Gastroesophageal sphincter (tissue), 4 donors: ENCODE data around the gene PNMA8B. TPM values are rescaled to one million over a fixed set of nuclear protein-coding genes. Genes with fewer than 3 reads are reported as not detected.

Source experiments
- ATAC-seq: fragments of 150-250 bp; one replicate; pipeline ENCODE4 v1.9.1; 2016; ENCODE audit warnings: mild to moderate bottlenecking, moderate library complexity
- H3K27ac ChIP-seq, 4 donors: fragments of 200-600 bp; sonication (generic) in 3 of 4; 1 replicate in 3 of 4; 2 replicates in 1 of 4; pipeline ENCODE4 v1.5.1; 2016 to 2019
- H3K27me3 ChIP-seq: fragments of 200-600 bp; sonication (generic); one replicate; pipeline ENCODE4 v1.5.1; 2019
- H3K36me3 ChIP-seq, 2 donors: fragments of 200-600 bp; sonication (generic); one replicate each; pipeline ENCODE4 v1.5.1; 2019; ENCODE audit warnings: control low read depth in 1 of 2
- H3K4me1 ChIP-seq, 3 donors: fragments of 200-600 bp; sonication (generic); 1 replicate in 2 of 3; 2 replicates in 1 of 3; pipeline ENCODE4 v1.5.1; 2016 to 2019; ENCODE audit warnings: control low read depth in 2 of 3
- H3K4me3 ChIP-seq, 2 donors: fragments of 200-600 bp; sonication (generic); one replicate each; pipeline ENCODE4 v1.5.1; 2019; ENCODE audit warnings: mild to moderate bottlenecking in 1 of 2, moderate library complexity in 1 of 2
- H3K9me3 ChIP-seq, 3 donors: fragments of 200-600 bp; sonication (generic); one replicate each; pipeline ENCODE4 v1.5.1; 2017 to 2019; ENCODE audit warnings: control low read depth in 2 of 3
- CTCF ChIP-seq, 4 experiments: fragments of 200-600 bp in 2 of 4; fragments of 450-650 bp in 2 of 4; sonication (generic) in 1 of 4; IDR thresholded peaks; one replicate each; pipeline ENCODE4 v1.5.1; 2017 to 2019; ENCODE audit warnings: antibody characterized with exemption in 4 of 4, mild to moderate bottlenecking in 2 of 4, moderate library complexity in 2 of 4
- EP300 ChIP-seq: sonication (generic); formaldehyde crosslinking; IDR thresholded peaks from one replicate; pipeline ENCODE4 v1.6.1; 2017; ENCODE audit warnings: antibody characterized with exemption, mild to moderate bottlenecking
- POLR2A ChIP-seq, 2 donors: fragments of 450-650 bp; IDR thresholded peaks; one replicate each; pipeline ENCODE4 v1.6.1; 2017; ENCODE audit warnings: antibody characterized with exemption in 2 of 2, mild to moderate bottlenecking in 2 of 2, moderate library complexity in 1 of 2
- POLR2AphosphoS5 ChIP-seq: sonication (generic); formaldehyde crosslinking; IDR thresholded peaks from one replicate; pipeline ENCODE4 v1.6.1; 2017; ENCODE audit warnings: antibody characterized with exemption
- WGBS, 2 donors: methylation state at CpG; one replicate each; pipeline ENCODE4 v1.1.5; 2018; ENCODE audit warnings: low coverage in 1 of 2; 5-methylcytosine and 5-hydroxymethylcytosine counted together
- total RNA-seq, 4 donors: library from RNA; depleted of rRNA; stranded (reverse); fragments of >200 nt; gene quantifications; one replicate each; pipeline ENCODE4 v1.1.0, GENCODE V29; 2016

Gene PNMA8B
- total RNA-seq, 4 donors from 2014 or later: 1.2 to 3.4 (median 1.6) TPM

- no peak for TF ChIP-seq EP300
- TF ChIP-seq POLR2AphosphoS5: no peak
- no peak for TF ChIP-seq POLR2A (IDR thresholded peaks at IDR 0.05)
- TF ChIP-seq CTCF (IDR thresholded peaks at IDR 0.05): no peak
- Histone ChIP-seq H3K27me3 (peaks cover 79% of the 10 kb centered on the region), H3K9me3 (no peaks in the 10 kb centered on the region), H3K36me3 (no peaks in the 10 kb centered on the region), H3K4me3 (peak overlapping the region; percentile 20 to 57), H3K4me1 (peaks cover 0 to 61% (median 14%) of the 10 kb centered on the region in 3 donors), H3K27ac (peak overlapping the region in 2 of 4 donors; percentile 55 to 72)
- 40 to 65% methylated on average over 2 to 3 of the region's 17 CpGs for WGBS, 2 donors
- ATAC-seq: no peak
These were observed 2.8 kb downstream of the PNMA8B start for GRCh38 chr19:46492841-46493235.

GRCh38 chr19:46491975-46492682 is 3.5 kb downstream of the PNMA8B start:
- H3K9me3 ChIP-seq: no peaks in the 10 kb centered on the region
- ATAC-seq: no peak
- H3K36me3 ChIP-seq: no peaks in the 10 kb centered on the region
- H3K27ac ChIP-seq: peak overlapping the region in 1 of 4 donors; percentile 72
- WGBS, 2 donors: 66% methylated on average over 5 of the region's 18 CpGs; no CpG with 5 or more reads in 1 of the 2 donors
- H3K27me3 ChIP-seq: peaks cover 87% of the 10 kb centered on the region
- H3K4me3 ChIP-seq: no peak overlapping the region
- peaks cover 0 to 68% (median 20%) of the 10 kb centered on the region in 3 donors for H3K4me1 ChIP-seq
- no peak for TF ChIP-seq CTCF (IDR thresholded peaks at IDR 0.05)
- no peak for TF ChIP-seq POLR2AphosphoS5
- no peak for TF ChIP-seq POLR2A (IDR thresholded peaks at IDR 0.05)
- TF ChIP-seq EP300: no peak

- peaks cover 0 to 68% (median 20%) of the 10 kb centered on the region in 3 donors for H3K4me1 ChIP-seq
- no peak for TF ChIP-seq CTCF (IDR thresholded peaks at IDR 0.05)
- TF ChIP-seq POLR2AphosphoS5: no peak
- no peak for TF ChIP-seq EP300
- ATAC-seq: no peak
- peaks cover 91% of the 10 kb centered on the region for H3K27me3 ChIP-seq
- WGBS, 2 donors: 76 to 100% methylated on average over 1 to 6 of the region's 9 CpGs
- H3K9me3 ChIP-seq: no peaks in the 10 kb centered on the region
- no peaks in the 10 kb centered on the region for H3K36me3 ChIP-seq
- H3K27ac ChIP-seq: no peak overlapping the region
- H3K4me3 ChIP-seq: no peak overlapping the region
These were observed 4.9 kb downstream of the PNMA8B start for GRCh38 chr19:46490774-46491173.

- peak overlapping the region in 1 of 2 donors; percentile 23 for H3K4me3 ChIP-seq
- H3K27ac ChIP-seq: no peak overlapping the region
- no peaks in the 10 kb centered on the region for H3K9me3 ChIP-seq
- H3K4me1 ChIP-seq: peaks cover 0 to 57% (median 16%) of the 10 kb centered on the region in 3 donors
- peak; percentile 47 for ATAC-seq
- no peak for TF ChIP-seq EP300
- TF ChIP-seq CTCF (IDR thresholded peaks at IDR 0.05): peak in 3 of 4 experiments; percentile 14 to 50 (median 36)
- H3K36me3 ChIP-seq: no peaks in the 10 kb centered on the region
- WGBS, 2 donors: 0% methylated on average over 11 of the region's 52 CpGs; no CpG with 5 or more reads in 1 of the 2 donors
- H3K27me3 ChIP-seq: peaks cover 80% of the 10 kb centered on the region
These were observed 6.0 kb downstream of the PNMA8B start for GRCh38 chr19:46489445-46490272.
